Activated CD8-positive, alpha-beta T cell treated with anti-CD3 and anti-CD28 coated beads for 36 hours (primary cell): ENCODE data around the gene NKX2-2. TPM values are rescaled to one million over a fixed set of nuclear protein-coding genes. Genes with fewer than 3 reads are reported as not detected.

Experiments used
- ATAC-seq: fragments of 200-7000 bp; cut with Tn5 transposase; one replicate; pipeline ENCODE4 v1.10.0; 2021; ENCODE audit warnings: mild to moderate bottlenecking, moderate library complexity
- CTCF ChIA-PET: fragments of 350-600 bp; sonication (Branson Sonifier 250); formaldehyde crosslinking; loops from one replicate; lab custom pipeline; 2021; ENCODE audit warnings: antibody characterized with exemption; lab: Charles Lee
- POLR2A ChIA-PET: fragments of 350-600 bp; sonication (Branson Sonifier 250); formaldehyde crosslinking; loops from one replicate; lab custom pipeline; 2021; ENCODE audit warnings: antibody characterized with exemption; lab: Charles Lee
- DNase-seq: peaks from one replicate; pipeline ENCODE4 v3.0.0-alpha.2; 2020
- H3K27ac Mint-ChIP-seq: one replicate; pipeline ENCODE4 v1.8.0; 2021; ENCODE audit warnings: mild to moderate bottlenecking, mixed read lengths
- H3K27me3 Mint-ChIP-seq: one replicate; pipeline ENCODE4 v1.8.0; 2021; ENCODE audit warnings: mixed read lengths
- H3K36me3 Mint-ChIP-seq: one replicate; pipeline ENCODE4 v1.8.0; 2021; ENCODE audit warnings: low read depth, mixed read lengths
- H3K4me1 Mint-ChIP-seq: one replicate; pipeline ENCODE4 v1.8.0; 2021; ENCODE audit warnings: low read depth, mixed read lengths
- H3K4me3 Mint-ChIP-seq: one replicate; pipeline ENCODE4 v1.8.0; 2021; ENCODE audit warnings: mild to moderate bottlenecking, moderate library complexity, mixed read lengths
- H3K9me3 Mint-ChIP-seq: one replicate; pipeline ENCODE4 v1.8.0; 2021; ENCODE audit warnings: mixed read lengths
- intact Hi-C: fragments of 100-400 bp; cut with micrococcal nuclease; formaldehyde crosslinking; loops from one replicate; pipeline ENCODE4 v1.10.0; 2022
- total RNA-seq, 2 experiments: library from RNA; stranded (reverse); gene quantifications; one replicate each; pipeline ENCODE4 v1.2.3, GENCODE V29; 2021
- TF ChIP-seq, protein P1 (sequence below): fragments of 200-600 bp; IDR thresholded peaks from one replicate; pipeline ENCODE4 v1.8.0; 2022; ENCODE audit warnings: antibody characterized with exemption, mild to moderate bottlenecking

The NKX2-2 gene
- total RNA-seq, 2 experiments from 2014 or later = not detected

DNA sequence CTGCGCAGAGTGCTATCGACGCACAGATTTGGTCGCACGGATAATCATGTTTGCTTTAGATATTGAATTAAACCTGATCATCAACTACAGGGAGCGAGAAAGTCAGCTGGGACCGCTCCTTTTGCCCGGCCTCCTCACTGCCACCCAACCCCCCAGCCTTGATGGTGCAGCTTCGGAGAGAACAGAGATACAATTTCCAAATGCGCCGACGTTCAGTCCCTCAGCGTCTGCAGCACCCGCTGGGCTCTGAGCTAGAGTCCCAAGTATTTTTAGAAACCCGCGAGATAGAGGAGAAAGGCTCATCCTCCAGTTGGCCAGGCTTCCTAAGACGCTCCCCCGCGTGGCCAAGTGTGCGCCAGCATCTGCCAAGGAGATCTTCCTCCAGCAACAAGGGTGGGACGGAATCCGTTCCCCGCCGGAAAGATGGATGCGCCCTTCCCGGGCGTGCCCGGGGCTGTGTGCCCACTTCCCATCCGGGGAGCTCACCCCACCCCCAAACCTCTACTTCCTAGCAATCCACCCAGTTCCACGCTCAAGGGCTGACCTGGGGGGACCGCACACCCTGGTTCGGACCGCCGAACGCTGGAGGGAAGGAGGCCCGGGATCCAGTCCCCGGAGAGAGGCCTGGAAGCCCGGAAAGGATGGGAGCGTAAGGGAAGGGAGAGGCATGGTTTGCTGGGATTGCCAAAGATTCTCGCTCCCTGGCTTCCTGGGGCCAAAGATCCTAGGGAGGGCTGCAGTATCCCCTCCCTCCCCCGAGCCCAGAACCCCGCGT lies 4.1 kb downstream of the NKX2-2 start:
- peaks cover 68% of the 10 kb centered on the region for H3K27me3 Mint-ChIP-seq
- TF ChIP-seq, protein P1, sequence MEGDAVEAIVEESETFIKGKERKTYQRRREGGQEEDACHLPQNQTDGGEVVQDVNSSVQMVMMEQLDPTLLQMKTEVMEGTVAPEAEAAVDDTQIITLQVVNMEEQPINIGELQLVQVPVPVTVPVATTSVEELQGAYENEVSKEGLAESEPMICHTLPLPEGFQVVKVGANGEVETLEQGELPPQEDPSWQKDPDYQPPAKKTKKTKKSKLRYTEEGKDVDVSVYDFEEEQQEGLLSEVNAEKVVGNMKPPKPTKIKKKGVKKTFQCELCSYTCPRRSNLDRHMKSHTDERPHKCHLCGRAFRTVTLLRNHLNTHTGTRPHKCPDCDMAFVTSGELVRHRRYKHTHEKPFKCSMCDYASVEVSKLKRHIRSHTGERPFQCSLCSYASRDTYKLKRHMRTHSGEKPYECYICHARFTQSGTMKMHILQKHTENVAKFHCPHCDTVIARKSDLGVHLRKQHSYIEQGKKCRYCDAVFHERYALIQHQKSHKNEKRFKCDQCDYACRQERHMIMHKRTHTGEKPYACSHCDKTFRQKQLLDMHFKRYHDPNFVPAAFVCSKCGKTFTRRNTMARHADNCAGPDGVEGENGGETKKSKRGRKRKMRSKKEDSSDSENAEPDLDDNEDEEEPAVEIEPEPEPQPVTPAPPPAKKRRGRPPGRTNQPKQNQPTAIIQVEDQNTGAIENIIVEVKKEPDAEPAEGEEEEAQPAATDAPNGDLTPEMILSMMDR = no peak
- ChIA-PET CTCF (interaction anchor here (0.8 to 5.7 kb wide), 5 partner anchors 10 to 274 kb away, joined by 3 to 42 read pairs (median 4); no protein-coding TSS in a partner anchor), POLR2A (no interaction called here)
- ATAC-seq (no peak), DNase-seq (no peak)
- H3K4me3 Mint-ChIP-seq = peak overlapping the region; percentile 63
- no peak overlapping the region for H3K27ac Mint-ChIP-seq
- intact Hi-C loops = loop anchor here (5.0 to 10.0 kb wide), 4 partner anchors 112 to 1075 kb away; partner anchors contain the start of genes FOXA2, LINC00237 and NKX2-4
- H3K36me3 Mint-ChIP-seq = no peaks in the 10 kb centered on the region
- H3K9me3 Mint-ChIP-seq = no peaks in the 10 kb centered on the region
- H3K4me1 Mint-ChIP-seq = peaks cover 34% of the 10 kb centered on the region

DNA sequence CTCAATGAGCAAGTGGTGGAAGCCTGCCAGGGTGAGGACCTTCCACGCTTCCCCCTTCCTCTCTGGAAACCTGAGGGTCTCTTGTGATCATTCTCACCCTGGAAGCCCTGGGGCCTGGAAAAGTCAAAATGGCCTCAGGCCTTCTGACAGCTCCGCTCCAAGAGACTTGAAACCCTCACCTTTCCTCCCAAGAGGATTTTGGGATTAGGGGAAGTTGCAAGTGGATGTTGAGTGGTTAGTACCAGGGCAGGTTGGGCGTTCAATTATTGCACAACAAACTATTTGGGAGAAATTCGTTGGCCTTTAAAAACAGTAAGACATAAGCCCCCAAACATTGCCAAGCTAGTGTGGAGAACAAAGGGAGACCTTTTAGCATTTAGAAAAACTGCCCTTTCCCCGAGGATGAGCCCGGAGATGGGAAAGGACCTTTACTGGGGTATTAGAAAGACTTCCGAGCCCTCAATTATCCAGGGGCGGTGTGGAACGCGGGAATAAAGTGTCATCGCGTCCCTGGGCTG lies 4.7 kb downstream of the NKX2-2 start:
- no peak overlapping the region for H3K27ac Mint-ChIP-seq
- no peak overlapping the region for H3K4me3 Mint-ChIP-seq
- H3K4me1 Mint-ChIP-seq = peaks cover 31% of the 10 kb centered on the region
- ATAC-seq (no peak), DNase-seq (no peak)
- no peaks in the 10 kb centered on the region for H3K36me3 Mint-ChIP-seq
- TF ChIP-seq, protein P1 = no peak
- peaks cover 66% of the 10 kb centered on the region for H3K27me3 Mint-ChIP-seq
- no peaks in the 10 kb centered on the region for H3K9me3 Mint-ChIP-seq
- ChIA-PET POLR2A (no interaction called here), CTCF (interaction anchor here (0.8 to 5.7 kb wide), 5 partner anchors 10 to 273 kb away, joined by 3 to 42 read pairs (median 4); no protein-coding TSS in a partner anchor)
- intact Hi-C loops = loop anchor here (5.0 kb wide), 2 partner anchors 112 to 647 kb away; partner anchors contain the start of gene NKX2-4

DNA sequence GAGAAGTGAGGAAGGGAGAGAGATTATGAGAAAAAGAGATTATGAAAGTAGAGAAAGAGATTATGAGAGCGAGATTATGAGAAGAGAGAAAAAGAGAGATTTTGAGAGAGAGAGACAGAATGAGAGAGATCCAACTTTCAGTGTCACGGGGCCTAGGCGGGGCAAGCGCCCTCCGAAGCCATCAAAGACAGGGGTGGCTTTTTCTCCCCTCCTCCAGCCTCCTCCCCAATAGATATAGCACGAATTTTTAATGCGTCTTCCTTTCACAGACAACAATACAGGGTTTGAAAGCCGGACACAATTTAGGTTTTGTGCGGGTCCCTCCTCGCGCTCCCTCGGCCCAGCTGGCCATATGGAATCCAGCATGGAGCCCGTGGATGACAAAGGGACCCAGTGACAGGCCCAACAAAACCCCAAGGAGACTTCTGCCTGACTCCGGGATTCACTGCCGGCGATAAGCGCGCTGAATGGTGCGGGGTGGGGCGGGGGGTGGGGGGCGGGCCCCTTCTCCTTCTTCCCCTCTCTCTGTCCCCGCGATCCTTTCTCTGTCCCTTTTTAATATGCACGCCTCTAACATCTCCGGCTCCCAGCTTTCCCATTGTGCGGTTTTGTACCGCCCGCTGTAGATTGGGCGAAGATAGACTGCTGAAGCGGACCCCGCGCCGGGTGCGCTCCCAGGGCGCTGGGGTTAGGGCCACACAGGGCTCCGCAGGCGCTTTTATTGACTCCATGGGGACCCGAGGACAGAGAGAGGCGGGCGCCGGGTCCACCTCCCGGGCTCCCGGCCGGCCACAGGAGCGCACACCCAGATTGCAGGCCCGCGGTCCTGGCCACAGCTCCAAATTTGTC lies 5.4 kb downstream of the NKX2-2 start:
- DNase-seq = no peak
- H3K27me3 Mint-ChIP-seq = peaks cover 68% of the 10 kb centered on the region
- CTCF ChIA-PET = interaction anchor here (1.2 to 11.4 kb wide), 5 partner anchors 11 to 273 kb away, joined by 3 to 256 read pairs (median 18); no protein-coding TSS in a partner anchor
- no peaks in the 10 kb centered on the region for H3K36me3 Mint-ChIP-seq
- TF ChIP-seq, protein P1 = no peak
- peaks cover 31% of the 10 kb centered on the region for H3K4me1 Mint-ChIP-seq
- no peak for ATAC-seq
- POLR2A ChIA-PET = no interaction called here
- H3K9me3 Mint-ChIP-seq = no peaks in the 10 kb centered on the region
- no peak overlapping the region for H3K27ac Mint-ChIP-seq
- intact Hi-C loops = loop anchor here (5.0 kb wide), 2 partner anchors 111 to 646 kb away; partner anchors contain the start of gene NKX2-4
- no peak overlapping the region for H3K4me3 Mint-ChIP-seq

DNA sequence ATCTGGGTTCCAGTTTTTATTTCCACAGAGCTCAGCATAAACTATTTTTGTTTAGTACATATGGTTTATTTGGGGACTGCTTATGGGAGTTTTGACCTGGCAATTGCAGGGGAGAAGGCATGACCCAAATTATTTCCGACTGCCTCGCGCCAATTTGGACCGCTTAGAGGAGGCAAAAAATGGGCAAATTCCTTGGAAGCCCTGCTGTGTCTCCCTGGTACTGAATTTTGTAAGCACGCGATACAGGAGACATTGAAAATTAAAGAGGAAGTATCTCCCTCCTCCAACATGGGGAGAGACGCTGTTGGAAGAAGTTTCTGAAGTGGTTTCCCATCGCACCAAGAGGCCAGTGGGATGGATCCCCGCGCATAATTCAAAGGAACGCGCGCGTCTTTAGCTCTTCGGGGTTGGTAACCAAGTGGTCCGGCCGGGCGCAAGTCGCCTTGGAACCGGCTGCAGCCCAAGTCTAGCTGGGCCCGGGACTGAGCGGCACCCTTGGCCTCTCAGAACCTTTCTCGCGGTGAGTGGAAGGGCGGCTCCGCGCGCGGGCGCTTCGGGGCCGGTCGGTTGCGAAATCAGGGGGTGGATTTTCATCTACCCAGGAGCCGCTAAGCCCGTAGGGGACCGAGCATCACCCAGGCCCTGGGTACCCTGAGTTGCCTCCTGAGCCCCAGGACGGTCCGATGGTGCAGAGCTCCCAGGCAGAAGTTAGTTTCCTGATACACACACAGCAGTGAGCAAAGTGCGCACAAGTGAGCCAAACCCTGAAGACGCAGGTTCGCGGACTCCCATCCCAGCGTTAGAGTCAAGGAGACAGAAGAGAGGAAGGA lies 6.2 kb downstream of the NKX2-2 start:
- POLR2A ChIA-PET = no interaction called here
- TF ChIP-seq, protein P1 = no peak
- H3K27me3 Mint-ChIP-seq = peaks cover 65% of the 10 kb centered on the region
- intact Hi-C loops = loop anchor here (5.0 kb wide), 2 partner anchors 110 to 645 kb away; partner anchors contain the start of gene NKX2-4
- H3K27ac Mint-ChIP-seq = no peak overlapping the region
- H3K4me1 Mint-ChIP-seq = peaks cover 30% of the 10 kb centered on the region
- no peaks in the 10 kb centered on the region for H3K36me3 Mint-ChIP-seq
- H3K4me3 Mint-ChIP-seq = no peak overlapping the region
- ATAC-seq (no peak), DNase-seq (no peak)
- no peaks in the 10 kb centered on the region for H3K9me3 Mint-ChIP-seq
- CTCF ChIA-PET = interaction anchor here (0.8 to 11.4 kb wide), 4 partner anchors 12 to 271 kb away, joined by 3 to 256 read pairs (median 23); no protein-coding TSS in a partner anchor
